HUES64 (cell line): ENCODE measurements around the gene DNAJC1.
"Not testable (repeated sequence)": the region's sequence is repeated elsewhere in the genome, so short reads cannot be mapped to it uniquely, and the experiment has no call there.

ENCODE experiments used
- H3K27ac ChIP-seq: 2 replicates; pipeline ENCODE4 v1.7.0; 2013; ENCODE audit warnings: low read depth, low read length, inconsistent platforms
- H3K27me3 ChIP-seq: 2 replicates; pipeline ENCODE4 v1.6.1; 2013; ENCODE audit warnings: mild to moderate bottlenecking, low read length; ENCODE audit not compliant: insufficient read depth
- H3K36me3 ChIP-seq: 2 replicates; pipeline ENCODE4 v1.6.1; 2013; ENCODE audit warnings: mild to moderate bottlenecking, low read length; ENCODE audit not compliant: insufficient read depth
- H3K4me1 ChIP-seq: 2 replicates; pipeline ENCODE4 v1.6.1; 2013; ENCODE audit warnings: mild to moderate bottlenecking, low read length, moderate library complexity; ENCODE audit not compliant: insufficient read depth
- H3K4me3 ChIP-seq: 2 replicates; pipeline ENCODE4 v1.5.1; 2013; ENCODE audit warnings: mild to moderate bottlenecking, low read length, moderate library complexity
- H3K9ac ChIP-seq: 2 replicates; pipeline ENCODE4 v1.6.1; 2013; ENCODE audit warnings: mild to moderate bottlenecking, low read depth, low read length
- H3K9me3 ChIP-seq: 2 replicates; pipeline ENCODE4 v1.6.1; 2013; ENCODE audit warnings: low read depth, low read length; ENCODE audit not compliant: insufficient read depth
- WGBS: fragments of 150-250, 120-280 bp; methylation state at CpG from one replicate; pipeline ENCODE4 v1.1.7; 2013; ENCODE audit warnings: missing lambda C conversion rate; 5-methylcytosine and 5-hydroxymethylcytosine counted together

DNAJC1 gene

GRCh38 chr10:21895932-21896331 is 107.6 kb downstream of the DNAJC1 start:
- Histone ChIP-seq H3K9me3 (no peaks in the 10 kb centered on the region), H3K4me3 (no peak overlapping the region), H3K27me3 (no peaks in the 10 kb centered on the region), H3K9ac (no peak overlapping the region), H3K27ac (no peak overlapping the region), H3K4me1 (no peaks in the 10 kb centered on the region), H3K36me3 (no peaks in the 10 kb centered on the region)
- WGBS = 90% methylated on average over 1 of the region's 1 CpG

- Histone ChIP-seq H3K9ac (no peak overlapping the region), H3K27me3 (no peaks in the 10 kb centered on the region), H3K9me3 (no peaks in the 10 kb centered on the region), H3K27ac (no peak overlapping the region), H3K4me1 (no peaks in the 10 kb centered on the region), H3K4me3 (no peak overlapping the region), H3K36me3 (no peaks in the 10 kb centered on the region)
- WGBS = 95% methylated on average over 4 of the region's 4 CpGs
These were observed 108.7 kb downstream of the DNAJC1 start for GRCh38 chr10:21894648-21895342.

- H3K4me3 ChIP-seq = no peak overlapping the region
- no peak overlapping the region for H3K9ac ChIP-seq
- H3K36me3 ChIP-seq = no peaks in the 10 kb centered on the region
- no peaks in the 10 kb centered on the region for H3K9me3 ChIP-seq
- WGBS = 100% methylated on average over 1 of the region's 3 CpGs
- no peaks in the 10 kb centered on the region for H3K27me3 ChIP-seq
- H3K27ac ChIP-seq = no peak overlapping the region
- no peaks in the 10 kb centered on the region for H3K4me1 ChIP-seq
These were observed 112.1 kb downstream of the DNAJC1 start for GRCh38 chr10:21891439-21891838.

GRCh38 chr10:21889477-21890275 is 113.9 kb downstream of the DNAJC1 start:
- no peak overlapping the region for H3K4me3 ChIP-seq
- H3K4me1 ChIP-seq = no peaks in the 10 kb centered on the region

GRCh38 chr10:21888959-21889358 is 114.6 kb downstream of the DNAJC1 start:
- WGBS = 86% methylated on average over 5 of the region's 5 CpGs
- Histone ChIP-seq H3K9me3 (peaks cover 3% of the 10 kb centered on the region; the same call in 1 of the 2 replicates), H3K9ac (no peak overlapping the region), H3K4me3 (no peak overlapping the region), H3K27me3 (no peaks in the 10 kb centered on the region), H3K4me1 (no peaks in the 10 kb centered on the region), H3K36me3 (no peaks in the 10 kb centered on the region), H3K27ac (no peak overlapping the region)

More at GRCh38 chr10:21889477-21890275, 113.9 kb downstream of the DNAJC1 start:
- Histone ChIP-seq H3K9ac (no peak overlapping the region), H3K36me3 (no peaks in the 10 kb centered on the region), H3K9me3 (peaks cover 3% of the 10 kb centered on the region; the same call in 1 of the 2 replicates), H3K27me3 (no peaks in the 10 kb centered on the region), H3K27ac (no peak overlapping the region)
- 92% methylated on average over 2 of the region's 2 CpGs for WGBS

GRCh38 chr10:21885940-21886339 is 117.6 kb downstream of the DNAJC1 start:
- Histone ChIP-seq H3K4me3 (no peak overlapping the region), H3K27me3 (no peaks in the 10 kb centered on the region), H3K36me3 (no peaks in the 10 kb centered on the region), H3K27ac (no peak overlapping the region), H3K4me1 (no peaks in the 10 kb centered on the region), H3K9me3 (peaks cover 3% of the 10 kb centered on the region; the same call in 1 of the 2 replicates), H3K9ac (no peak overlapping the region)

GRCh38 chr10:21873198-21873597 is 130.3 kb downstream of the DNAJC1 start:
- Histone ChIP-seq H3K36me3 (no peaks in the 10 kb centered on the region), H3K27ac (no peak overlapping the region), H3K4me3 (no peak overlapping the region), H3K9ac (no peak overlapping the region), H3K4me1 (peaks cover 16% of the 10 kb centered on the region), H3K27me3 (no peaks in the 10 kb centered on the region), H3K9me3 (peaks cover 7% of the 10 kb centered on the region)
- WGBS = 96% methylated on average over 4 of the region's 5 CpGs

GRCh38 chr10:21872771-21873170 is 130.8 kb downstream of the DNAJC1 start:
- not testable (repeated sequence) for H3K27me3 ChIP-seq, H3K36me3 ChIP-seq, H3K4me3 ChIP-seq, H3K9ac ChIP-seq, H3K27ac ChIP-seq, H3K9me3 ChIP-seq
- WGBS = 96% methylated on average over 11 of the region's 11 CpGs
- H3K4me1 ChIP-seq = peaks cover 16% of the 10 kb centered on the region

GRCh38 chr10:21870849-21871248 is 132.7 kb downstream of the DNAJC1 start:
- peaks cover 12% of the 10 kb centered on the region for H3K9me3 ChIP-seq
- no peak overlapping the region for H3K27ac ChIP-seq
- no peak overlapping the region for H3K9ac ChIP-seq
- H3K4me1 ChIP-seq = peaks cover 16% of the 10 kb centered on the region
- H3K4me3 ChIP-seq = no peak overlapping the region
- H3K36me3 ChIP-seq = no peaks in the 10 kb centered on the region
- 88% methylated on average over 1 of the region's 1 CpG for WGBS
- H3K27me3 ChIP-seq = no peaks in the 10 kb centered on the region

- not testable (repeated sequence) for H3K9ac ChIP-seq
- peaks cover 16% of the 10 kb centered on the region for H3K4me1 ChIP-seq
- 73% methylated on average over 2 of the region's 2 CpGs for WGBS
These were observed 134.4 kb downstream of the DNAJC1 start for GRCh38 chr10:21869087-21869486.

GRCh38 chr10:21860718-21861117 is 142.8 kb downstream of the DNAJC1 start:
- Histone ChIP-seq H3K27ac (no peak overlapping the region), H3K27me3 (no peaks in the 10 kb centered on the region), H3K9ac (no peak overlapping the region), H3K9me3 (no peaks in the 10 kb centered on the region), H3K4me3 (no peak overlapping the region), H3K36me3 (no peaks in the 10 kb centered on the region), H3K4me1 (no peaks in the 10 kb centered on the region)
- WGBS = 80% methylated on average over 1 of the region's 1 CpG

More at GRCh38 chr10:21869087-21869486, 134.4 kb downstream of the DNAJC1 start:
- Histone ChIP-seq H3K9me3 (peaks cover 12% of the 10 kb centered on the region), H3K27ac (peak overlapping the region; percentile 78; the same call in 1 of the 2 replicates)
- not testable (repeated sequence) for H3K27me3 ChIP-seq, H3K4me3 ChIP-seq, H3K36me3 ChIP-seq
